Stimulated activated CD4-positive, alpha-beta T cell treated with anti-CD3 and anti-CD28 coated beads, TNF-alpha, amount 100 ng/mL, for 4 hours (primary cell): ENCODE measurements around the gene PLCB1.

ENCODE experiments used
- DNase-seq, 3 experiments: peaks; one replicate each; pipeline ENCODE4 v3.0.0-alpha.2; 2020; ENCODE audit warnings: low read depth in 3 of 3

PLCB1 gene

DNA sequence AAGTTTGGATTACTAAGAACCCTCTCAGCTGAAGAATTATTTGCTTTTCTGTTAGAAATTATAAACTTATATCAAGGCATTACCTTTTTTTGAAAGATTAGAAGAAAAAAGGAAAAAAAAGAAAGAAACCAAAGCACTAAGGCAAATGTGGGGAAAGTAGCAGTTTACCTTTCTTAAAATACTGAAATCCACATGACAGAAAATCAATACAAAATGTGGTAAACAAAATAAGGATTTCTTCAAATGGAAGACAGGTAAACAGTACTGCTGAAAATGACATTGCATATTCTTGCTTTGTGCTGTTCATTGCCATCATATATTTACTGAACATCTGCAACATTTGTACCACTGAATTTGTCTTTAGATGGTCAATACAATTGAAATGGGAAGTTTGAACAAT lies 525.6 kb downstream of the PLCB1 start:
- DNase-seq, result no peak

DNA sequence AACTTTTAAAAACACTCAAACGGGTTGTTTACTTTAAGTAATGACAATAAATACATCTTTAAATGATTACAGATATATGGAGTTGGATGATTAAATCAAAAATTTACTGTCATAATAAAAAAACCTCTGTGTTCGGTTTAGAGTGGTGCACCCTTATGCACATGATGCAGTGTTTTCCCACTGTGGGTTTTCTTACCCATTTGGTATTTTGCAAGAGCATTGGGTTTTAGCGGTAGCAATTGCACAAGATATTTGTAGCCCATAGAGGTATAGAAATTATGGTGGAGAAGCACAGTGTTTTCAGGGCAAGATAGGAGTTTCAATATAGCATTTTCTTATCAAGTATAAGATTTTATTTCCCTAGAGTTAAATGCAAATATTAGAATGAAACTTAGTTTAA lies 526.0 kb downstream of the PLCB1 start:
- no peak for DNase-seq

DNA sequence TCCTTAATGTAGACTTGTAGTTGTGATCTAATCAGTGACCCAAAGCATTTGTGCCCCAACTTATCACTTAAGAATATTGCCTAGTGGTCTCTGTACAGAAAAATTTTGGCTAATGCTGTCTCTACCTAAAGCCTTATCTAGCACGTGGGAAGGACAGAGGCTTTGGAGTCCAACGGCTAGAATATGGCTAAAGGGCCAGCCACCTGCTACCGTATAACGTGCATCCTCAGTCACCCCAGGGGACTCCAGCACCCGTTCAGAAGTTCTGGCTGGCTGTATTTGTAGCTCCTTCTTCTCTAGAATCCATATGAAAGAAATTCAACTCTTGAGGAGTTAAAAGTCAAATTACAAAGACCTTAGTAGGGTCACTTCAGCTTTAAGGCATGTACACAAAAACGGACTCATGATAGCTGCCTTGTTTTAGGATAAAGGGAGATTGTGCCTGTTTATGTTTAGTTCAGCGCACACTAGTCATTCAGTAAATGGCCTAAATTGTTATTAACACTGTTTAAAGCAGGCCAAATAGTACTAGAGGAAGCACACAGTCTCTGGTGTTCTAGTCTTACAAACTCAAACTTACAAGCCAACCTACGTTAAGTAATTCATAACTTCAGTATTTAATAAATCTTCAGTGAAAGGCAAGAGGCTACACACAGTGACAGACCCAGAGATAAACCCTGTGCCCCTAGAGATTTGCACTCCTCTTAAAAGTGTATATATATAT lies 529.3 kb downstream of the PLCB1 start:
- no peak for DNase-seq

- DNase-seq, result no peak
Measured at GRCh38 chr20:8662433-8662954, 530.4 kb downstream of the PLCB1 start.

- DNase-seq, result no peak
Measured at GRCh38 chr20:8663424-8663823, 531.4 kb downstream of the PLCB1 start.

GRCh38 chr20:8664778-8665177 lies 532.7 kb downstream of the PLCB1 start:
- no peak for DNase-seq

DNA sequence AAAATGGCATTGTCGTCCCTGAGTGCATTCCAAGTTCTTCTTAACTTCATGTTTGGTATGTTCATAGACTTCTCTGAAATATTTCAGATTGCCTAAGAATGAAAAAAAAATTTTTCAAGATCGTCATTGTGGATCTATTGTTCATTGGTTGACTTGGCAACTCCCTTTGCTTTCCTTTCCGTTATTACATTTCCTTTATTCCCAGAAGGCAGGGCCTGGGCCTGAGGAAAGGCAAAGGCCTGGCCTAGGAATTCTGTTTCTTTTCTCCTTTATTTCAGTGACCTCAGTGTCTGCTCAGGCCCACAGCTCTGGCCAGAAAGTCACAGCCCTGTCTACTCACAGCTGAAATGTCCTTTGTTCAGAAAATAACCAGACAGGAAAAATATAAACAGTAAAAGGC lies 535.2 kb downstream of the PLCB1 start:
- no peak for DNase-seq

GRCh38 chr20:8670207-8670892 lies 538.3 kb downstream of the PLCB1 start:
- DNase-seq, result no peak

DNA sequence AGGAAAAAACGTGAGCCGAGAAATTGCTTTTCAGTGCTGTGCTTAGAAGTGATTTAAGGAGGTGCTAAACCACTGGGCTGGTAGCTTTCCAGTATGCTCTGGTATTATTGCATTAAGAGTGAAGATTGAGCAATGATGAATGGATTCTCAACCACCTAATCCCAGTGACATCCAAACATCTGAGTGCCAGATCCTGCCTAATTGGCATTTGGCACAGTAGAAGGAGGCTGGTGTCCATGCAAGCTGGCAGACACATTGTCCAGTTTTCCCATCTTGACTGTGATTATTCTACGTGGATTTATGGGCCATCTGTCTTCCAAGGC lies 538.8 kb downstream of the PLCB1 start:
- DNase-seq, result no peak

- DNase-seq, result no peak
Measured at GRCh38 chr20:8671370-8671961, 539.4 kb downstream of the PLCB1 start.

- no peak for DNase-seq
Measured at GRCh38 chr20:8673116-8673515, 541.0 kb downstream of the PLCB1 start.

- no peak for DNase-seq
Measured at GRCh38 chr20:8675896-8676295, 543.8 kb downstream of the PLCB1 start.

DNA sequence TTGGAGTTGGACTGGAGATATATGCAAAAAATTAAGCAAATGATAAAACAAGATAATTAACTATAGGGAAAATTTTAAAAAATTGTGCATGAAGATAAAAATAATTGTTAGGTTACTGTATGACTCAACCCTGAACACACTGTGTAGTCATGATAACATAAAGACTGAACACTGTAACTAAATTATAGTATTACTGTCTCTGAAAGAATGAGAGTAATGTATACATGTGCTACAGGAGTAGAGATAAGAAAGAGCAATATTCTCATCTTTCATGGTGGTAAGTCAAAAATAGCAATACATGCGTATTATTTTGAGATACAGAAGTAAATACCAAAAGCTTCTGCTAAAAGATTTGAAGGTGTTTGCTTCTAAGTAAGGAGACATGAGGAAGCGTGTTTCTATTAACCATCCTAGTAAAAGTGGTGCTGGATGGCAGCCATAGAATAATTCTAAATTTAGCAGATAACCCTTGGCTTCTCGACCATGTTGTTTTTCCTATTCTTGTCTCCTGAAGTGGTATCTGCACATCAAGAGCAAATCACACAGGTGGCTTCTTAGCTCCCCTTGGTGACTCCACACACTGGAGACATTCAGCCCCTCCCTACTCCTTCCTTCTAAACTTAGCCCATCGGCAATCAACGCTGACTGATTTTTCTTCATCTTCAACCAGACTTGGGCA lies 546.2 kb downstream of the PLCB1 start:
- DNase-seq, result no peak

GRCh38 chr20:8689337-8689736 lies 557.3 kb downstream of the PLCB1 start:
- DNase-seq, result no peak

DNA sequence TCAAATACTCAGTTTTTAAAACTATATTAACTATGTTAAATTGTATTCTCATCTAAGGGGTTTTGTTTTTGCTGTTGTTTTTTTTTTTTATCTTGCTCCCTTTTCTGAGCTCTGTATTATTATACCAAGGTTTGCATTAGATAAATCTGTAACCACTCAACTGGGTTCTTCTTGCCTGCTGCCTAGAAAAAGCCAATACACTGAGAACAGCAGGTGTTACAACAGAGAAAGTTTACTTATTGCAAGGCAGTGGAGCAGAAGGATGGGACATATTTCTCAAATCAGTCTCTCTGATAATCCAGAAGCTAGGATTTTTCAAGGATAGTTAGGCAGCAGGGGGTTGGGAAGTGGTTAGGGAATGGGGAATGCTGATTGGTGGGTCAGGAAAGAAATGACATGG lies 558.0 kb downstream of the PLCB1 start:
- DNase-seq, result no peak

GRCh38 chr20:8693709-8694108 lies 561.6 kb downstream of the PLCB1 start:
- no peak for DNase-seq

GRCh38 chr20:8700756-8701155 lies 568.7 kb downstream of the PLCB1 start:
- DNase-seq, result no peak

- no peak for DNase-seq
Measured at GRCh38 chr20:8706961-8707700, 575.1 kb downstream of the PLCB1 start.

DNA sequence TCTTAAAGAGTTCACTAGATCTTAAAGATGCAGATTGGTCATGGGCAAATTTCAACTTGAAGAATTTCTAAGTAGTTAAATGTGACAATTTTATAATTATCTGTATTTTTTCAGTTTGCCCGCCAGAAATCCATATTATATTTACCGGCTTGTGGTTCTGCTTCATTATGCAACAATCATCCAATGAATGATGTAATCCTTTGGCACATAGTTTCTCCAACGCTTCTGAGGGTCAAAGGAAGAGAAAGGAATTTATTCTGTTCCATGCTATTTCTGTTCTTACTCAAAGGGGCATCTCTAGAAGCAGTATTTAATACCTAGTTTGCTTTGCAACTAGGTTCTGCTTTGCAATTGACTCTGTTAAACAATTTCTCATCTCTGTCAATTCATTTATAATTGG lies 577.6 kb downstream of the PLCB1 start:
- DNase-seq, result no peak

- DNase-seq, result no peak
Measured at GRCh38 chr20:8711501-8711900, 579.4 kb downstream of the PLCB1 start.

DNA sequence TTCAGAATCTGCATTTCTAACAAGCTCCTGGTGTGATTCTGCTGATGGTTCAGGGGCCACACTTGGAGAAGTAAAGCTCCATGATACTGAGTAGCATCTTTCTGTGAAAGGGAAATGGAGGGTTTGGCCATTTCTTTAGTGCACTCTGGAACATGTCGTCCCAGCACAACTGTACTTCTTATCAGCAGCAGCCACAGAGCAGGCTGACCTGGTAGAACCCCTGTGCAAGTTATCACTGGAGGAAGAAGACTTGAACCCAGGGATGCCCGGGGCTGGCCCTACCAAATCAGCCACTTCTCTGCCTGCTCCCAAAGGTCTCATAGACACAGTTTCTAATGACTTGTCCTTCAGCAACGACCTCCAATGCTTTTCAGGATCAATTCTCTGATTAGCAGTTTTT lies 582.1 kb downstream of the PLCB1 start:
- DNase-seq, result no peak

GRCh38 chr20:8718279-8718678 lies 586.2 kb downstream of the PLCB1 start:
- no peak for DNase-seq
